ENCODE measurements around the gene OPN5. TPM values are rescaled to one million over a fixed set of nuclear protein-coding genes. Genes with fewer than 3 reads are reported as not detected.
A peak's percentile ranks its signal among the peaks of the same experiment; 100 is the strongest.

OPN5 gene
- total RNA-seq, 1 donor from 2014 or later = not detected

DNA sequence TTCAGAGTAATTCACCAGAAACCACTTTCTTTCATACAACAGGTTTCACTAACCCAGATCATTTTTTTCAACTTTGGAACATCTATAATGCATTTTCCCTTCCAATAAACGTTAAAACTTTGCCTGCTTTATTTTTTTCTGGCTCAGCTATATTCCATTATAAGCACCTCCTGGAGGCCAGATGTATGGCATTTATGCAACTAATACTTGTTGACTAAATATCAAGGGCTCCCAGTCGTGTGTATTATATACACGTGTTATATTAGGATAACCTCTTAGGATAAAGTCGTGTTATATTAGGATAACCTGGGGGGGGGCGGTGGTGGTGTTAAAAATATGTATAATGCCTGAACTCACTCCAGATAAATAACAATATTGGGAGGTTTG is 6.7 kb downstream of the OPN5 start:
- Mint-ChIP-seq H3K4me3 (ENCODE audit: low read depth) (no peak overlapping the region), H3K9me3 (ENCODE audit: low read depth) (no peaks in the 10 kb centered on the region), H3K36me3 (ENCODE audit: insufficient read depth) (no peaks in the 10 kb centered on the region), H3K27me3 (peaks cover 23% of the 10 kb centered on the region), H3K4me1 (ENCODE audit: low read depth) (peaks cover 5% of the 10 kb centered on the region), H3K27ac (no peak overlapping the region)
- TF ChIP-seq, protein P1, sequence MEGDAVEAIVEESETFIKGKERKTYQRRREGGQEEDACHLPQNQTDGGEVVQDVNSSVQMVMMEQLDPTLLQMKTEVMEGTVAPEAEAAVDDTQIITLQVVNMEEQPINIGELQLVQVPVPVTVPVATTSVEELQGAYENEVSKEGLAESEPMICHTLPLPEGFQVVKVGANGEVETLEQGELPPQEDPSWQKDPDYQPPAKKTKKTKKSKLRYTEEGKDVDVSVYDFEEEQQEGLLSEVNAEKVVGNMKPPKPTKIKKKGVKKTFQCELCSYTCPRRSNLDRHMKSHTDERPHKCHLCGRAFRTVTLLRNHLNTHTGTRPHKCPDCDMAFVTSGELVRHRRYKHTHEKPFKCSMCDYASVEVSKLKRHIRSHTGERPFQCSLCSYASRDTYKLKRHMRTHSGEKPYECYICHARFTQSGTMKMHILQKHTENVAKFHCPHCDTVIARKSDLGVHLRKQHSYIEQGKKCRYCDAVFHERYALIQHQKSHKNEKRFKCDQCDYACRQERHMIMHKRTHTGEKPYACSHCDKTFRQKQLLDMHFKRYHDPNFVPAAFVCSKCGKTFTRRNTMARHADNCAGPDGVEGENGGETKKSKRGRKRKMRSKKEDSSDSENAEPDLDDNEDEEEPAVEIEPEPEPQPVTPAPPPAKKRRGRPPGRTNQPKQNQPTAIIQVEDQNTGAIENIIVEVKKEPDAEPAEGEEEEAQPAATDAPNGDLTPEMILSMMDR (IDR thresholded peaks at IDR 0.05; ENCODE audit: unreplicated experiment) = no peak
- DNase-seq (ENCODE audit: low spot score, unreplicated experiment) = no peak

DNA sequence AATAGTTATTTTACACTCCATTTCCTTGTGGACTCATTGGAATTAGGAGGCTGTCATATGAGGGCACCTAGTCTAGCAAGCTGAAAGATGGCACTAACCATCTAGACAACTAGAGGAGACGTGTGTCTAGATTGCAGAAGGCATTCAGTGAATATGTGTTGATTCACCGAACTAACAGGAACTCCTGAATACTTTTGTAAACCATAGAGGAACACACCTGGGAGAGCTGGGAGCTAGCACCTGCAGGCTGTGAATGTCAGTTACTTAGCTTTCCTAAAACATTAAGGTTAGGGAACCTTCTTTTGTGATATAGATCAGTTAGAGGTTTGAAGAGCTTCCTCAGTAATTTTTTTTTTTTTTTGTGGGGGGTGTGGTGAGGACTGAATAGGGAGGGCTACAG is 7.7 kb downstream of the OPN5 start:
- DNase-seq (ENCODE audit: low spot score, unreplicated experiment) = no peak
- Mint-ChIP-seq H3K36me3 (ENCODE audit: insufficient read depth) (no peaks in the 10 kb centered on the region), H3K4me3 (ENCODE audit: low read depth) (no peak overlapping the region), H3K27ac (peak overlapping the region; percentile 5), H3K27me3 (peaks cover 23% of the 10 kb centered on the region), H3K4me1 (ENCODE audit: low read depth) (peaks cover 5% of the 10 kb centered on the region), H3K9me3 (ENCODE audit: low read depth) (no peaks in the 10 kb centered on the region)
- TF ChIP-seq, protein P1 (IDR thresholded peaks at IDR 0.05; ENCODE audit: unreplicated experiment) = no peak

DNA sequence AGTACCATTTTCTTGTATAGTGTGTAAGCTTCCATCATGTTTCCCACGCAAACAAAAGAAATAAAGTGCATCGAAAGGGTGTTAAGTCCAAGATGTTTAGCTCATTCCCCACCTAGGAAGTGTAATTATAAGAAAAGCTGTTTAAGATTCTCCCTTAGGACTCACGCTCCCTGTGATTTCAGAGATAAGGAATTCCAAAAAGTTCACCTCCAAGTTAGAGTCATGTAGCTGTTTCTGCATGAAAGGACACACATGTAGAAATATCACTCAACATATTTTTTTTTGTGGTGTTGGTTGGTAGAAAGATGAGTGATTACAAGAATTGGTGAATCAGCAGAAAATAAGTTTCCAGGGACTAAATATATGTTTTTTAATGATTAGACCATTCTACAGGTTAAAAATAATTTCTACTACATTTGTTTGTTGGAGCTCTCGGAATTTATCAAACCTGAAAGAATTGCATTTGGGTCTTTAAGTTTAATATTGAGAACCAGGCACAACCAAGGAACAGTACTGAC is 10.4 kb downstream of the OPN5 start:
- H3K4me1 Mint-ChIP-seq (ENCODE audit: low read depth) = peaks cover 5% of the 10 kb centered on the region
- TF ChIP-seq, protein P1 (IDR thresholded peaks at IDR 0.05; ENCODE audit: unreplicated experiment) = no peak
- DNase-seq (ENCODE audit: low spot score, unreplicated experiment) = no peak
- H3K4me3 Mint-ChIP-seq (ENCODE audit: low read depth) = no peak overlapping the region
- no peak overlapping the region for H3K27ac Mint-ChIP-seq
- no peaks in the 10 kb centered on the region for H3K9me3 Mint-ChIP-seq (ENCODE audit: low read depth)
- H3K27me3 Mint-ChIP-seq = peaks cover 14% of the 10 kb centered on the region
- no peaks in the 10 kb centered on the region for H3K36me3 Mint-ChIP-seq (ENCODE audit: insufficient read depth)

DNA sequence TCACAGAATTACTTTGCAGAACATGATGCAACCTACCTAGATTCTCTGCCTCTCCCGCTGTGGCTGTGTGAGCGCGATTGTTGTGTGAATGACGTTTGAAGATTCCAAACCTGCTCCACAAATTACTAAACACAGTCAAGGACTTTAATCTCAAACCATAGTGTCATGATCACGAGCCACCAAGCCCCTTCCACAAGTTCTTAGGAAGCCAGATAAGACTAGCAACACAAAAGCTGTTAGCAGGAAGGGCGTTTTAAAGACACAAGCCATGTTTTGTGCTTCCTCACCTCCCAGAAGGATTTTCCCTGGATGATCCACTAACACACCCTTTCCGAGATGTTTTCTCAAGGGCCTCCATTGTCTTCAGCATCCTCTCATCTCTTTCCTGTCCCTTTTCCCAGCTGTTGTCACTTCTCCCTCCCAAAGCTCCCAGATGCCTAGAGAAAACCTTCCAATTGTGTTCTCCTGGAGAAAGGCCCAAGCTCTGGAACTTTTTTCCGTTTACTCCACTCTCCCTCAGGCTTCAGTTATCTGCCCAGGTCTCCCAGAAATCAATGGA is 12.8 kb downstream of the OPN5 start:
- H3K4me1 Mint-ChIP-seq (ENCODE audit: low read depth) = no peaks in the 10 kb centered on the region
- no peaks in the 10 kb centered on the region for H3K36me3 Mint-ChIP-seq (ENCODE audit: insufficient read depth)
- TF ChIP-seq, protein P1 (IDR thresholded peaks at IDR 0.05; ENCODE audit: unreplicated experiment) = no peak

DNA sequence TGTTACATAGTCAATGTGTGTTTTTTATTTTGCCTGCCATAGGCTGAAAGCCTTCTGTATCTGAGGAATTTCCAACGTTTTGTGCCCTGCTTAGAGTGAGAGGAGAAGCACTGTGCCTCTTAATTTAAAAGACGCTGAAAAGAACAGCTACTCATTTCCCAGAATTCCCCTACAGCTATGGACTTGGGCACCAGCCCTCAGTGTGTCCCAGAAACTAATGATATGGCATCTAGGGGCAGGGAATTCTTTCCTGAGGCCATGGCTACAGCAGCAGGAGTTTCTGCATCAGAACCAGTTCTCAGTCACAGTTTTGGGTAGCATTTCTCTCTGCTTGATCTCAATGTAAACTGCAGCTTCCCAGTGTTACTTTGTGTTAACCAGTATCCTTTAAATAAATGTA is 20.2 kb downstream of the OPN5 start:
- DNase-seq (ENCODE audit: low spot score, unreplicated experiment) = no peak
- no peaks in the 10 kb centered on the region for H3K36me3 Mint-ChIP-seq (ENCODE audit: insufficient read depth)

More for the DNA sequence above, 12.8 kb downstream of the OPN5 start:
- peak overlapping the region; percentile 48 for H3K27ac Mint-ChIP-seq
- H3K27me3 Mint-ChIP-seq = peaks cover 4% of the 10 kb centered on the region
- H3K9me3 Mint-ChIP-seq (ENCODE audit: low read depth) = no peaks in the 10 kb centered on the region
- H3K4me3 Mint-ChIP-seq (ENCODE audit: low read depth) = no peak overlapping the region
- no peak for DNase-seq (ENCODE audit: low spot score, unreplicated experiment)

More for the DNA sequence above, 20.2 kb downstream of the OPN5 start:
- Mint-ChIP-seq H3K4me1 (ENCODE audit: low read depth) (no peaks in the 10 kb centered on the region), H3K27me3 (no peaks in the 10 kb centered on the region), H3K4me3 (ENCODE audit: low read depth) (no peak overlapping the region), H3K9me3 (ENCODE audit: low read depth) (no peaks in the 10 kb centered on the region), H3K27ac (no peak overlapping the region)
- TF ChIP-seq, protein P1 (IDR thresholded peaks at IDR 0.05; ENCODE audit: unreplicated experiment) = no peak
